CD4-positive, alpha-beta memory T cell (primary cell): Measurements from ENCODE around the gene RASSF1. TPM values are rescaled to one million over a fixed set of nuclear protein-coding genes. Genes with fewer than 3 reads are reported as not detected.
"Not testable (repeated sequence)": the region's sequence is repeated elsewhere in the genome, so short reads cannot be mapped to it uniquely, and the experiment has no call there.

Experiments
- CTCF ChIA-PET: fragments of 350-600 bp; sonication (Branson Sonifier 250); formaldehyde crosslinking; loops from one replicate; lab custom pipeline; 2021; ENCODE audit warnings: inconsistent platforms; ENCODE audit not compliant: partially characterized antibody; lab: Charles Lee
- POLR2A ChIA-PET: fragments of 350-600 bp; sonication (Branson Sonifier 250); formaldehyde crosslinking; loops from one replicate; lab custom pipeline; 2021; ENCODE audit not compliant: partially characterized antibody; lab: Charles Lee
- DNase-seq, 5 donors: peaks; one replicate each; pipeline versions ENCODE4 v3.0.0 to v3.0.0-alpha.2; 2020 to 2022; ENCODE audit warnings: mixed read lengths in 1 of 5
- H3K27ac ChIP-seq: one replicate; pipeline ENCODE4 v1.7.0; 2013; ENCODE audit warnings: low read depth, low read length
- H3K27me3 ChIP-seq: 2 replicates; pipeline ENCODE4 v1.7.0; 2013; ENCODE audit warnings: mild to moderate bottlenecking, low read length, moderate library complexity; ENCODE audit not compliant: insufficient read depth
- H3K36me3 ChIP-seq: 2 replicates; pipeline ENCODE4 v1.7.0; 2013; ENCODE audit warnings: mild to moderate bottlenecking, low read length, moderate library complexity; ENCODE audit not compliant: insufficient read depth
- H3K4me1 ChIP-seq: 2 replicates; pipeline ENCODE4 v1.7.0; 2013; ENCODE audit warnings: mild to moderate bottlenecking, low read length, moderate library complexity; ENCODE audit not compliant: insufficient read depth
- H3K4me3 ChIP-seq, 2 donors: one replicate each; pipeline ENCODE4 v1.7.0; 2013; ENCODE audit warnings: low read length in 2 of 2, mild to moderate bottlenecking in 1 of 2
- H3K9me3 ChIP-seq, 2 donors: one replicate each; pipeline ENCODE4 v1.7.0; 2013; ENCODE audit warnings: low read length in 2 of 2, control low read depth in 1 of 2; ENCODE audit not compliant: control insufficient read depth in 1 of 2
- H3K27ac Mint-ChIP-seq, 7 donors: one replicate each; pipeline ENCODE4 v1.8.0; 2020 to 2021; ENCODE audit warnings: mixed read lengths in 7 of 7, mild to moderate bottlenecking in 6 of 7, inconsistent platforms in 3 of 7, moderate library complexity in 3 of 7
- H3K27me3 Mint-ChIP-seq, 2 donors: one replicate each; pipeline ENCODE4 v1.8.0; 2020 to 2021; ENCODE audit warnings: mixed read lengths in 2 of 2
- H3K36me3 Mint-ChIP-seq, 2 donors: one replicate each; pipeline ENCODE4 v1.8.0; 2020 to 2021; ENCODE audit warnings: mixed read lengths in 2 of 2, inconsistent platforms in 1 of 2, mild to moderate bottlenecking in 1 of 2
- H3K4me1 Mint-ChIP-seq, 4 donors: one replicate each; pipeline ENCODE4 v1.8.0; 2020 to 2021; ENCODE audit warnings: mixed read lengths in 4 of 4, mild to moderate bottlenecking in 1 of 4
- H3K4me3 Mint-ChIP-seq, 8 donors: one replicate each; pipeline ENCODE4 v1.8.0; 2020 to 2021; ENCODE audit warnings: mixed read lengths in 8 of 8, mild to moderate bottlenecking in 7 of 8, moderate library complexity in 6 of 8, inconsistent platforms in 3 of 8
- H3K9me3 Mint-ChIP-seq, 8 donors: one replicate each; pipeline ENCODE4 v1.8.0; 2020 to 2021; ENCODE audit warnings: mixed read lengths in 8 of 8, mild to moderate bottlenecking in 5 of 8, inconsistent platforms in 3 of 8, moderate library complexity in 1 of 8
- intact Hi-C: fragments of 100-400 bp; cut with micrococcal nuclease; formaldehyde crosslinking; loops from one replicate; pipeline ENCODE4 v1.15.1; 2023
- polyA plus RNA-seq, 2 donors: library from polyadenylated mRNA; unstranded; fragments of 300-500 nt; fragmentation: Illumina TruSeq; gene quantifications; one replicate each; pipeline ENCODE4 v1.2.3, GENCODE V29; 2021
- total RNA-seq, 2 experiments: library from RNA; stranded (reverse); gene quantifications; one replicate each; pipeline ENCODE4 v1.2.3, GENCODE V29; 2021

Gene RASSF1
- total and polyA plus RNA-seq, 4 experiments from 2014 or later: 37.5 to 86.9 (median 72.1) TPM

- H3K9me3 ChIP-seq, DNase-seq, H3K27me3 ChIP-seq, H3K27me3 Mint-ChIP-seq, H3K4me1 Mint-ChIP-seq, H3K4me3 ChIP-seq, intact Hi-C loops, H3K27ac ChIP-seq, H3K4me3 Mint-ChIP-seq, H3K27ac Mint-ChIP-seq, H3K9me3 Mint-ChIP-seq, H3K4me1 ChIP-seq: not testable (repeated sequence)
- CTCF ChIA-PET: interaction anchor here (0.6 to 1.3 kb wide), 6 partner anchors 14 to 810 kb away, joined by 3 to 4 read pairs (median 3); no protein-coding TSS in a partner anchor
- H3K36me3 Mint-ChIP-seq: peaks cover 0 to 14% of the 10 kb centered on the region in 2 donors
- H3K36me3 ChIP-seq: peaks cover 12% of the 10 kb centered on the region
- POLR2A ChIA-PET: interaction anchor here (1.3 kb wide), 1 partner anchor 21 kb away, joined by 3 read pairs; no protein-coding TSS in a partner anchor
These were observed 56.5 kb downstream of the RASSF1 start for GRCh38 chr3:50284121-50284520.

Other genes with a start within 250 kb of the RASSF1 start
- not detected for gene SEMA3F, start 185.5 kb downstream of the RASSF1 start, total RNA-seq
- not detected for gene SEMA3F, start 185.5 kb downstream of the RASSF1 start, polyA plus RNA-seq
- gene GNAT1, start 149.2 kb downstream of the RASSF1 start, total RNA-seq: not detected
- gene GNAT1, start 149.2 kb downstream of the RASSF1 start, polyA plus RNA-seq: not detected
- not detected for gene SLC38A3, start 135.6 kb downstream of the RASSF1 start, total RNA-seq
- gene SLC38A3, start 135.6 kb downstream of the RASSF1 start, polyA plus RNA-seq: not detected
- 100 to 1,000 TPM; 292 to 300 TPM for gene GNAI2, start 104.6 kb downstream of the RASSF1 start, total RNA-seq
- gene GNAI2, start 104.6 kb downstream of the RASSF1 start, polyA plus RNA-seq: 100 to 1,000 TPM; 532 to 615 TPM
- under 1 TPM; 0.50 to 0.87 TPM for gene SEMA3B, start 71.7 kb downstream of the RASSF1 start, total RNA-seq
- gene SEMA3B, start 71.7 kb downstream of the RASSF1 start, polyA plus RNA-seq: not detected
- gene LSMEM2, start 61.7 kb downstream of the RASSF1 start, total RNA-seq: not detected
- gene LSMEM2, start 61.7 kb downstream of the RASSF1 start, polyA plus RNA-seq: under 1 TPM in 1 of 2 donors, not detected in 1; 0.20 TPM
- gene IFRD2, start 48.4 kb downstream of the RASSF1 start, total RNA-seq: 10 to 100 TPM; 58.6 to 65.3 TPM
- 10 to 100 TPM; 62.0 to 84.7 TPM for gene IFRD2, start 48.4 kb downstream of the RASSF1 start, polyA plus RNA-seq
- 1 to 10 TPM; 5.1 to 5.4 TPM for gene HYAL3, start 41.4 kb downstream of the RASSF1 start, total RNA-seq
- 1 to 10 TPM; 4.4 to 7.1 TPM for gene HYAL3, start 41.4 kb downstream of the RASSF1 start, polyA plus RNA-seq
- gene NAA80, start 41.4 kb downstream of the RASSF1 start, total RNA-seq: 10 to 100 TPM; 33.1 to 33.7 TPM
- 10 to 100 TPM; 16.7 to 30.3 TPM for gene NAA80, start 41.4 kb downstream of the RASSF1 start, polyA plus RNA-seq
- gene HYAL1, start 37.3 kb downstream of the RASSF1 start, total RNA-seq: under 1 TPM; 0.38 to 0.50 TPM
- gene HYAL1, start 37.3 kb downstream of the RASSF1 start, polyA plus RNA-seq: under 1 TPM; 0.09 to 0.20 TPM
- 1 to 10 TPM; 3.7 to 4.0 TPM for gene HYAL2, start 18.1 kb downstream of the RASSF1 start, total RNA-seq
- gene HYAL2, start 18.1 kb downstream of the RASSF1 start, polyA plus RNA-seq: 10 to 100 TPM; 10.3 to 12.3 TPM
- gene TUSC2, start 12.6 kb downstream of the RASSF1 start, total RNA-seq: 10 to 100 TPM; 25.3 to 30.0 TPM
- 10 to 100 TPM; 45.1 to 45.9 TPM for gene TUSC2, start 12.6 kb downstream of the RASSF1 start, polyA plus RNA-seq
- 1 to 10 TPM; 3.7 to 4.2 TPM for gene ZMYND10, start 4.9 kb upstream of the RASSF1 start, total RNA-seq
- not detected for gene ZMYND10, start 4.9 kb upstream of the RASSF1 start, polyA plus RNA-seq
- gene NPRL2, start 9.9 kb upstream of the RASSF1 start, total RNA-seq: 10 to 100 TPM; 50.0 to 53.0 TPM
- gene NPRL2, start 9.9 kb upstream of the RASSF1 start, polyA plus RNA-seq: 10 to 100 TPM; 39.6 to 41.9 TPM
- gene CYB561D2, start 10.0 kb upstream of the RASSF1 start, total RNA-seq: 10 to 100 TPM; 39.6 to 40.0 TPM
- 10 to 100 TPM; 66.2 to 68.3 TPM for gene CYB561D2, start 10.0 kb upstream of the RASSF1 start, polyA plus RNA-seq
- gene TMEM115, start 18.7 kb upstream of the RASSF1 start, total RNA-seq: 10 to 100 TPM; 31.1 to 34.6 TPM
- 10 to 100 TPM; 28.6 to 38.4 TPM for gene TMEM115, start 18.7 kb upstream of the RASSF1 start, polyA plus RNA-seq
- gene CACNA2D2, start 162.8 kb upstream of the RASSF1 start, total RNA-seq: 1 to 10 TPM; 1.7 to 1.9 TPM
- gene CACNA2D2, start 162.8 kb upstream of the RASSF1 start, polyA plus RNA-seq: under 1 TPM in 1 of 2 donors, not detected in 1; 0.24 TPM
- gene C3orf18, start 226.9 kb upstream of the RASSF1 start, total RNA-seq: 10 to 100 TPM; 14.3 to 16.2 TPM
- gene C3orf18, start 226.9 kb upstream of the RASSF1 start, polyA plus RNA-seq: 10 to 100 TPM; 14.2 to 22.3 TPM
- 10 to 100 TPM; 55.3 to 56.7 TPM for gene HEMK1, start 228.7 kb upstream of the RASSF1 start, total RNA-seq
- gene HEMK1, start 228.7 kb upstream of the RASSF1 start, polyA plus RNA-seq: 10 to 100 TPM; 21.2 to 36.7 TPM